HG03469 (cell line): Measurements from ENCODE around the gene RRH.

Experiments
- ATAC-seq: cut with Tn5 transposase; IDR thresholded peaks from one replicate; pipeline ENCODE4 v1.9.1; 2021; ENCODE audit warnings: mild to moderate bottlenecking, moderate library complexity, moderate number of reproducible peaks; ENCODE audit not compliant: unreplicated experiment

Gene RRH

GRCh38 chr4:109879636-109880314, 52.0 kb downstream of the RRH start:
- ATAC-seq: no peak

DNA sequence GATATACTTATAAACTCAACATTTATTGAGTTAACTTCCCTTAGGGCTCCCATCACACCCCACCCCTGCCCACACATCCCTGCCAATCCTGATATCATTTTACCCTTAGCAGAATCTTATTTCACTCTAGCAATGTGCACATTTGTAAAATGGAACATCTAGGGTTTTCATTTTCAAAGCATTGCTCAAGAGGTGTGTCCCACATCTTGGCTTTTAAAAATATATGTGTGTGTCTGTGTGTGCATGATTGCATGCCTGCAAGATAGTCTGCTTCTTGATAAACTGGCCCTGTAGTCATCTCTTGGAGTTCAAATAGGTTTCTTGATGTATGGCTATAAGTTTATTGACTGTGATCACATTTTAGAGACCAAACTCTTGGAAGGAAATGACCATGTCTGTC, 58.5 kb downstream of the RRH start:
- no peak for ATAC-seq

DNA sequence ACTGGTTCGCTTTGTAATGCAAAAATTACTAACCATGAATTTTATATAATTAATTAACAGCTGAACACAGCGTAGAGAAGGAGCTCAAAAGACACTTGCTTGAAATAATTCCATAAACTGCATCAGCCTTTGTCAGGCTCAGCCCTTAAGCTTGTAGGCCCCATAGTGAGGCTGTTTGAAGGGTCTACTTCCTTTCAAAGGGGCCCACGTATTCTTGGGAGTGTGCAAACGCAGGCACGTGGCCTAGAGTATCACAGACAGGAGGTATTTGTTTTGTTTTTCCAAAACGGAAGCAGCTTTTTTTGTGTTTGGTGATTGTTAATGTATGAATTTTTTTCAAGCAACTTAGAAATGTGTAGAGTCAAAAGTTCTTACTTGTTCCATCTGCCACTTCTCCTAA, 59.3 kb downstream of the RRH start:
- ATAC-seq: no peak

DNA sequence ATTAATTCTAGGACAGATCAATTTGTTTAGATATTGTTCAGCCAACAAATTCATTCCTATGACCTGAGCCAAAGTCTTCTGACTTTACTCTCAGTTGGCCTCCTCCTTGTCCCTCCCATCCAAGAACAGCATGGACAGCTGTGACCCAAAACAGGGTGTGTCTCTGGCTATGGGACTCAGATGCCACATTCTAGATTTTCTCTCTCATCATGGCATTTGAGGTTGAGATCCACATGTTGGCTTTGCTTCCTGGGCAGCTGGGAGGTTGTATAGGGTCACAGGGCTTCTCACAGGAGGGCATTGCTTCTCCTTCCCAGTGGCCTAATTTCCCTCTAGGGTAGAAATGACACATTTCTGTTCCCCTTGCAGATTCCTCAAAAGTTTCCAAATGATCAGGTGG, 62.3 kb downstream of the RRH start:
- ATAC-seq: no peak
